Neural crest cell (in vitro differentiated cells): ENCODE results near the gene MAP3K20. TPM values are rescaled to one million over a fixed set of nuclear protein-coding genes. Genes with fewer than 3 reads are reported as not detected.

Experiments
- DNase-seq: peaks from one replicate; pipeline ENCODE4 v3.0.0; 2021; ENCODE audit warnings: low read depth, mixed read lengths, low spot score
- H3K27ac Mint-ChIP-seq: one replicate; pipeline ENCODE4 v1.8.0; 2021; ENCODE audit warnings: mild to moderate bottlenecking, mixed read lengths; ENCODE audit not compliant: unreplicated experiment
- H3K27me3 Mint-ChIP-seq: 2 replicates; pipeline ENCODE4 v1.8.0; 2021; ENCODE audit warnings: low read depth, mild to moderate bottlenecking, mixed read lengths
- H3K36me3 Mint-ChIP-seq: 2 replicates; pipeline ENCODE4 v1.8.0; 2021; ENCODE audit warnings: low read depth, mild to moderate bottlenecking, mixed read lengths
- H3K4me1 Mint-ChIP-seq: 2 replicates; pipeline ENCODE4 v1.8.0; 2021; ENCODE audit warnings: mixed read lengths
- H3K4me3 Mint-ChIP-seq: one replicate; pipeline ENCODE4 v1.8.0; 2021; ENCODE audit warnings: mild to moderate bottlenecking, mixed read lengths
- H3K9me3 Mint-ChIP-seq: 2 replicates; pipeline ENCODE4 v1.8.0; 2021; ENCODE audit warnings: mixed read lengths
- CTCF ChIP-seq: fragments of 200-600 bp; sonication (generic); conservative IDR thresholded peaks from 2 replicates; pipeline ENCODE4 v1.5.0; 2021; ENCODE audit warnings: antibody characterized with exemption, mild to moderate bottlenecking
- total RNA-seq: library from RNA; stranded (reverse); gene quantifications from 2 replicates; pipeline ENCODE4 v1.2.1, GENCODE V29; 2021

The MAP3K20 gene
- total RNA-seq, 1 donor from 2014 or later: 27.6 TPM

- no peaks in the 10 kb centered on the region for H3K4me1 Mint-ChIP-seq
- peaks cover 5% of the 10 kb centered on the region for H3K9me3 Mint-ChIP-seq
- H3K4me3 Mint-ChIP-seq: no peak overlapping the region
- H3K27ac Mint-ChIP-seq: no peak overlapping the region
- H3K27me3 Mint-ChIP-seq: no peaks in the 10 kb centered on the region
- H3K36me3 Mint-ChIP-seq: peaks cover 13% of the 10 kb centered on the region
- no peak for DNase-seq
- TF ChIP-seq CTCF: no peak
Measured at GRCh38 chr2:173185437-173185836, 109.8 kb downstream of the MAP3K20 start.

- peaks cover 5% of the 10 kb centered on the region for H3K36me3 Mint-ChIP-seq
- H3K4me3 Mint-ChIP-seq: no peak overlapping the region
- no peak for DNase-seq
- H3K9me3 Mint-ChIP-seq: no peaks in the 10 kb centered on the region
- no peaks in the 10 kb centered on the region for H3K27me3 Mint-ChIP-seq
- no peak overlapping the region for H3K27ac Mint-ChIP-seq
- TF ChIP-seq CTCF: no peak
- H3K4me1 Mint-ChIP-seq: no peaks in the 10 kb centered on the region
Measured at GRCh38 chr2:173187941-173188788, 112.5 kb downstream of the MAP3K20 start.

DNA sequence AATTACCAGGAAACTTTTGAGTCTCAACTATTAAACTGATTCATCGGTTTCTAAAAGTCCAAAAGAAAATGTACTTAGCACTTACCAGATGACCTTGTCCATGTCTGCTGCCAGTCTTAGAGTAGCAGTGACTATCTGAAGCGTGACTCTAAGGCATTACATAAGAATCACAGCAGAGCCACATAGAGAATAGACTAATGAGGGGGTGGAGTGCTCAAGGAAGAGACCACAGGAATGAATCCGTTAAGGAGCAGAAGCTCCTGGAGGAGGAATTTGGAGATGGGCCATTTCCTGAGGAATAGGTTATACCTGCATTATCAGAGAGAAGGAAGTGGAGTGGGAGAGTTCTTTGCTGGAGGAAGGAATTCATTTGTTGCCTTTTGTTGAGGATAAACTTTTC lies 116.0 kb downstream of the MAP3K20 start:
- H3K4me1 Mint-ChIP-seq: peaks cover 13% of the 10 kb centered on the region

GRCh38 chr2:173192071-173192470 lies 116.4 kb downstream of the MAP3K20 start:
- no peak for TF ChIP-seq CTCF
- H3K9me3 Mint-ChIP-seq: no peaks in the 10 kb centered on the region
- no peak overlapping the region for H3K4me3 Mint-ChIP-seq
- no peak for DNase-seq
- peaks cover 2% of the 10 kb centered on the region for H3K36me3 Mint-ChIP-seq
- no peak overlapping the region for H3K27ac Mint-ChIP-seq
- no peaks in the 10 kb centered on the region for H3K27me3 Mint-ChIP-seq
- peaks cover 14% of the 10 kb centered on the region for H3K4me1 Mint-ChIP-seq

More for the DNA sequence above, 116.0 kb downstream of the MAP3K20 start:
- Mint-ChIP-seq H3K9me3 (no peaks in the 10 kb centered on the region), H3K36me3 (peaks cover 2% of the 10 kb centered on the region), H3K27me3 (no peaks in the 10 kb centered on the region), H3K27ac (no peak overlapping the region), H3K4me3 (no peak overlapping the region)
- no peak for TF ChIP-seq CTCF
- DNase-seq: no peak

GRCh38 chr2:173193925-173194324 lies 118.3 kb downstream of the MAP3K20 start:
- no peak for TF ChIP-seq CTCF
- H3K9me3 Mint-ChIP-seq: no peaks in the 10 kb centered on the region
- no peak overlapping the region for H3K27ac Mint-ChIP-seq
- DNase-seq: no peak
- H3K27me3 Mint-ChIP-seq: no peaks in the 10 kb centered on the region
- H3K4me1 Mint-ChIP-seq: peaks cover 14% of the 10 kb centered on the region
- H3K4me3 Mint-ChIP-seq: no peak overlapping the region
- peaks cover 2% of the 10 kb centered on the region for H3K36me3 Mint-ChIP-seq
